SIG-M5 treated with dmso at 0.1 percent for 504 hours (cell line): Measurements from ENCODE around the gene S100A5.
"Not testable (repeated sequence)": the region's sequence is repeated elsewhere in the genome, so short reads cannot be mapped to it uniquely, and the experiment has no call there.

Experiments used
- DNase-seq: peaks from one replicate; lab custom pipeline; 2025; ENCODE audit not compliant: unreplicated experiment; lab: John Stamatoyannopoulos, UW

S100A5 gene

GRCh38 chr1:153535242-153536011 is 5.3 kb downstream of the S100A5 start, which contains the start of gene S100A6:
S100A6 (minus strand) TSS chr1:153535991; CDS start chr1:153535339, 652 bp downstream.
- no peak for DNase-seq

- no peak for DNase-seq
Measured at GRCh38 chr1:153534925-153535241, 5.9 kb downstream of the S100A5 start.

DNA sequence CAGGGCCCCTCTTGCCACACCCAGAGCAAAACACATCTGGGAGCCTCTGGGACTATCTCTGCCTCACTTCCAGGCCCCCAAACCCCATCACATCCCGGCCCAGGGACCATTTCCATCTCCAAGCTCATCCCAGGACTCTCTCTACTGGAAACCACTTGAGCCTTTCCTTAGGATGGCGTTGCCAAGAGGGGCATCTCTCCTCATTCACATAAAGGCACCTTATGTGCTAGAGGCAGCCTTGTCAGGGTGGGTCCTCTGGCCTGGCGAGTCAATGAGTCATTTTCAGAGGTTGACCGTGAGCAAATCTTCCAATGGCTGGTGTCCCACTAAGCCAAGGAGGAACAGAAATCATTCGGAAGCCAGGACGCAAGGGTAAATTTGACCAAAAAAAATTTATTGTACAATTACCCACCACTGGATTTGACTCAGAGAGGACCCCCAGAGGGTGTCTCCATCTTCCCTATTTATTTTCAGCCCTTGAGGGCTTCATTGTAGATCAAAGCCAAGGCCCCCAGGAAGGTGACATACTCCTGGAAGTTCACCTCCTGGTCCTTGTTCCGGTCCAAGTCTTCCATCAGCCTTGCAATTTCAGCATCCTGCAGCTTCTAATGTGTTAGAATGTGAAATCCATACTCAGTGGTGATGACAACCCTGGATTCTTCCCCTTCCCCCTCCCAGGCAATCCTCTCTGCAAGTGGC is 6.4 kb downstream of the S100A5 start:
- no peak for DNase-seq

DNA sequence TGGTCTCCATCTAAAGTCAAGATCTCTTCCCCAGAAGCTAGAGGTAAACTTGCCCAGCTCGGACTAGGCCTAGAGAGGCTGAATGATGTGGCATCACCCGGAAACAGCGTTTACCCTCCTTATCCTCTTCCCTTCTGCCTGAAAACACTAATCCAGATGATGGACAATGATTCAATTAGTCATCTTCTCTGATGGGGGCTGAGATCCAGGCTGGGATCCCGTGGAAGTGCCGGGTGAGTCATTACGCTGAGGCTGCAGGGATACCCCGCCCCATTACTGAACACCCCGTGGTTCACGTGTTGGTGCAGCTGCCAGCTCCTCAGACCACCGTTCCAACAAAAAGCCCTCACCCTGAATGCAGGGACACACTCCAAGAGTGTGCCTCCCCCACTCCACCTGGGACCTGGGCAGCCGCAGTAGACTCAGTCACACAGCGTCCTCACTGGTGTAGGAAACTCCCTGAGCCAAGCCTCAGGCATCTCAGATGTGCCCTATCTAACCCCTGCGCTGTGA is 7.0 kb downstream of the S100A5 start:
- DNase-seq, result no peak

DNA sequence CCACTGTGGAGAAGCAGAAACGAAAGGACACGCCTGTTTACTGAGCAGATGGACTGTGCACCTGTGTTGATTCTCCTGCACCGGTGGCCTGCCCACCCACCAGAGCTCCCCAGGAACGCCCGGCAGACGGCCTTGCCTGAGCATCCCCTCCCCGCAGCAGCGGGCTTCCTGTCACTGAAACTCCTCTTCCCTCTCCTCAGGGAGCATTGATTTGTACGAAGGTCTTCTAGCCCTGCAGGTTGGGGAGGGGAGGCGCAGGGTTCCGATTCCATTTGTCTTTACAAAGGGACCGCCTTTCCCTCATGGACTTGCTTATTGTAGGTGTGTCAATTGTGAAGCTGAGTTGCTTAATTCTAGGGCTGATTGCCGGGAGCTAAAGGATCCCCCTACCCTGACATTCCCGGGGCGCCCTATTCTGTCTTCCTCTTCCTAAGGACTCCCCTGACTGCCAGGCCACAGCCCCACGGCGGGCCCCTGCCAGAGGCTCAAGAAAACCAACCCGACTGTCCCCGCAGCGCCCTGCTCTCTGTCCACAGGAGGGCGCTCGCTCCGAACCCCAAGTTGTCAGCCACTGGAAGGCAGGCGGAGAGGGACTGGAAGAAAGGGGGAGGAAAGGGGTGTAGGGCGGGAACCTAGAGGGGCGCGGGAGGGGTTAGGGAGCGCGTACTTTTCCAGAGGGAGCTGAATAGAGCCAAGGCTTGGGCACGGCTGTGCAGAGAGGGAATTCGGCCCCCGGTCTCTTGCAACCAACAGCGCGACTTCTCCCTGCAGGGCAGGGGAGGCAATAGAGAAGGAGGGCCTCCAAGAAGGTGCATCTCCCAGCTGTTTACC is 7.8 kb downstream of the S100A5 start:
- DNase-seq, result peak; percentile 74

DNA sequence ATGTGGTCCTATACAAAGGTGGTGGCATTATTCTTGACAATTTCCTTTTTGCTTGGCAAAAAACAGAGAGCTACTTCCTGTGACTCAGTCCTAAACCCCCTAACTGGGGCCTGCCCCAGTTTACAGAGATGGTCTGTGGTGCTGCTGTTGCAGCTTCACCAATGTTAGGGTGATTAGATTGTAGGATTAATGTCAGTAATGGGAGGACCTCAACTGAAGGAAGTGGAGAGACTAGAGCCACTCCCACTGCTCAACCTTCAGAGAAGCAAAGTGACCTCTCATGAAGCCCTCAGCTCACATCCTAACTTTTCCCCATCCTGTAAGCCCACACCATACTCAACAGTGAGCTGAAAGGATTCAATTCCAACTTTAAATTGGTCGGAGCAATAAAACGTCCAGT is 8.6 kb downstream of the S100A5 start:
- DNase-seq, result no peak

DNA sequence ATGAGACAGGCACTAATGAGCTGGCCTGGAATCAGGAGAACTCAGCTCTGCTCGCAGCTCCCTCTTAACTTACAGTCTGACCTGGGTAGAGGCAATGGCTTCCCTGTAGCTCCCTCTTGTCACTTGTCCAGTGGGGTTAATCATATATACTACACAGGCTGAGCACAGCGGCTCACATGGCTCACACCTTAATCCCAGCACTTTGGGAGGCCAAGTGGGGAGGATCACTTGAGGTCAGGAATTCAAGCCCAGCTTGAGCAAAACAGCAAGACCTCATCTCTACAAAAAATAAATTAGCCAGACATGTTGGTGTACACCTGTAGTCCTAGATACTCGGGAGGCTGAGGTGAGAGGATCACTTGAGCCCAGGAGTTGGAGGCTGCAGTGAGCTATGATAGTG is 9.1 kb downstream of the S100A5 start:
- no peak for DNase-seq

GRCh38 chr1:153527683-153528040 is 13.1 kb downstream of the S100A5 start:
- no peak for DNase-seq

DNA sequence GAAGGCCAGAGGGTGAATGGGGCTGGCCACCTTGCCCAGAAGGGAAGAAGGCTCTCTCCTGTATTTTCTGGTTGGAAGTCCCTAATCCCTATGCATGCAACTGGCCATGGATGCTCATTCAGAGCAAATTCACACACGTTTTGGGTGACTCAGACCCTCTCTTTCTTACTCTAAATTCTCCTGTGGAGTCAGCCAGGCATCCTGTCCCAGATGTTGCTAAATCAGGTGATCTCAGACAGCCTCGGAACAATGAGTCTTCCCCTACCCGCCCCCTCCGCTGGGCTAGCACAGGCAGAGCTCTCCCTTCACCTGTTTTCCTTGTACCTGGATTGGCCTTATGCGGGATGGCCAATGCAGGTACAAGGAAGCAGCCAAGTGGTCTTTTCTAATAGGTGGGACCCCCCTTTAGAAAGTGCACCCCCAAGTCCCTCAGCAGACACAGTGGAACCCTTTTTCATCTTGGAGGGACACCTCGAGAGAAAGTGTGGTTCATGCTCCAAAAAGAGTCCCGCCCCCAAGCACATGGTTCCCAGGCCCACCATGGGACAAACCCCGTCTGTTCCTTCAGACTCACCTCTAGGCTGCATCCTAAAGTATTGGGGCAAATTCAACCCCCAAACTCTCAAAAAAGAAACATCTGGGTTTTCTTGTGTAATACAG is 13.6 kb downstream of the S100A5 start:
- no peak for DNase-seq

DNA sequence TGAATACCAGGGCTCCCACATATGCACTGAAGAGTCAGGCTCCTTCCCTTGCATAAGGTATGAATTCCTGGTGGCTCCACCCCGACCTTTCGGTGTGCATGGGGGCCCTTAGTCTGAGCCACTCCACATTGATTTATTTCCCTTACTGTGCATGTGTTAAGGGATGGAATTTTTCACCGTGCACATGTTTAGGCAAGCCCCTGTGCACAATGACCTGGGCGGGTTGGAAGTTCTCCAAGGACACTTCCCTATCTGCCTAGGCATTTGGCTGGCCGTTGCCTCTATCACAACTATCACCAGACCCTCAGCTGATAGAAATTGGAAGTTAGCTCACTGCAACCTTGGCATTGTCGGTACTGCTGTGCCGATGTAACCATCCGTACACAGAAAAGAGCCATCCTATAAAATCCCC is 14.6 kb downstream of the S100A5 start:
- no peak for DNase-seq

- DNase-seq, result no peak
Measured at GRCh38 chr1:153525088-153525728, 15.5 kb downstream of the S100A5 start.

DNA sequence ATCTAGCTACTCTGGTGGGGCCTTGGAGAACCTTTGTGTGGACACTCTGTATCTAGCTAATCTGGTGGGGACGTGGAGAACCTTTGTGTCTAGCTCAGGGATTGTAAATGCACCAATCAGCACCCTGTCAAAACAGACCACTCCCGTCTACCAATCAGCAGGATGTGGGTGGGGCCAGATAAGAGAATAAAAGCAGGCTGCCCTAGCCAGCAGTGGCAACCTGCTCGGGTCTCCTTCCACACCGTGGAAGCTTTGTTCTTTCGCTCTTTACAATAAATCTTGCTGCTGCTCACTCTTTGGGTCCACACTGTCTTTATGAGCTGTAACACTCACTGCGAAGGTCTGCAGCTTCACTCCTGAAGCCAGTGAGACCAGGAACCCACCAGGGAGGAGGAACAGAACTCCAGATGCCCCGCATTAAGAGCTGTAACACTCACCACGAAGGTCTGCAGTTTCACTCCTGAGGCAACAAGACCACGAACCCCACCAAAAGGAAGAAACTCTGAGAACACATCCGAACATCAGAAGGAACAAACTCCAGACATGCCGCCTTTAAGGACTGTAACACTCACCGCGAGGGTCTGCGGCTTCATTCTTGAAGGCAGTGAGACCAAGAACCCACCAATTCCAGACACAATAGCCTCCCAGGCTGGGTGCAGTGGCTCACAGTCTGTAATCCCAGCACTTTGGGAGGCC is 18.2 kb downstream of the S100A5 start:
- DNase-seq, result not testable (repeated sequence)

- DNase-seq, result not testable (repeated sequence)
Measured at GRCh38 chr1:153521808-153522207, 18.9 kb downstream of the S100A5 start.

DNA sequence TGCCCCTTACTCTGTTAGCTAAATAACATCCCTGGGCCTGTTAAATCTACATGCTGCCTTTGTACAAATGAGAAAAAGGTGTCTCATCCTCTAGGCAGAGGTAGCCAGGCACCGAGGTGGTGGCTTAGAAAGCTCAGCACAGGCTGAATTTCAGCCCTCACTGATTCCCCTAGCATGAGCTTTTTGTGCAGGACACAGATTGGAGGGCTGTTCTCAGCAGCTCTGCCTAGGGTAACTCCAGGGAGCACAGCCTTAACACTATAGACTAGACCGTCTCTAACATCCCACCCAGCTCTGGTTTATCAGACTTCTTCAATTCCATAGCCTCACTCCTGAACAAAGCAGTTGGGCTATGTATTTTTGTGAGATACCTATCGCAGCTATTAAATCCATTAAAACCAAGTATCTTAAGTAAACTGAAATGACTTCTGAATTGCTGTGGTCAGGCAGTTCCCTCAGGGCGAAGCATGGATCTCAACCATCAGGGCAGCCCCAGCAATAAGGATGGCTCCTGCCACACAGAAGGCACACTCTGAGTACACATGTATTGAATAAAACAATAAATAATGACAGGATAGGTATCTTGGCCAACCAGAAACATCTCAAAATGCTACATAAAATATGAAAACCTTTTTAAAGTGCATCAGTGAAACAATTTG is 19.8 kb downstream of the S100A5 start:
- no peak for DNase-seq

- not testable (repeated sequence) for DNase-seq
Measured at GRCh38 chr1:153520137-153520691, 20.5 kb downstream of the S100A5 start.

GRCh38 chr1:153519242-153519641 is 21.5 kb downstream of the S100A5 start:
- DNase-seq, result no peak

GRCh38 chr1:153515504-153516394 is 25.0 kb downstream of the S100A5 start:
- peak; percentile 92 for DNase-seq

- DNase-seq, result no peak
Measured at GRCh38 chr1:153513666-153514065, 27.1 kb downstream of the S100A5 start.
